CD4-positive, CD25-positive, alpha-beta regulatory T cell (primary cell): Measurements from ENCODE around the gene CD82. TPM values are rescaled to one million over a fixed set of nuclear protein-coding genes. Genes with fewer than 3 reads are reported as not detected.

ENCODE experiments used
- ATAC-seq, 2 donors: fragments of 150-1000 bp; cut with Tn5 transposase; one replicate each; pipeline ENCODE4 v1.10.0; 2021; ENCODE audit warnings: low read depth in 2 of 2, moderate number of reproducible peaks in 2 of 2, moderate library complexity in 1 of 2
- DNase-seq, 3 donors: peaks; one replicate each; pipeline versions ENCODE4 v3.0.0 to v3.0.0-alpha.2; 2012 to 2022; ENCODE audit warnings: mixed read lengths in 1 of 3
- H3K27ac ChIP-seq: one replicate; pipeline ENCODE4 v1.7.0; 2013; ENCODE audit warnings: mild to moderate bottlenecking, low read length; ENCODE audit not compliant: insufficient read depth, poor library complexity, severe bottlenecking
- H3K27me3 ChIP-seq: one replicate; pipeline ENCODE4 v1.7.0; 2013; ENCODE audit warnings: low read length; ENCODE audit not compliant: control insufficient read depth, insufficient read depth
- H3K36me3 ChIP-seq: one replicate; pipeline ENCODE4 v1.7.0; 2013; ENCODE audit warnings: mild to moderate bottlenecking, low read length, moderate library complexity; ENCODE audit not compliant: control insufficient read depth, insufficient read depth
- H3K4me1 ChIP-seq: 2 replicates; pipeline ENCODE4 v1.7.0; 2013; ENCODE audit warnings: mild to moderate bottlenecking, low read length; ENCODE audit not compliant: insufficient read depth, control insufficient read depth, poor library complexity, severe bottlenecking
- H3K4me3 ChIP-seq: one replicate; pipeline ENCODE4 v1.7.0; 2013; ENCODE audit warnings: low read depth, mild to moderate bottlenecking, low read length, moderate library complexity
- H3K9me3 ChIP-seq, 2 experiments: 1 replicate in 1 of 2; 2 replicates in 1 of 2; pipeline ENCODE4 v1.7.0; 2013; ENCODE audit warnings: low read length in 2 of 2, mild to moderate bottlenecking in 1 of 2, moderate library complexity in 1 of 2; ENCODE audit not compliant: control insufficient read depth in 2 of 2
- H3K27ac Mint-ChIP-seq, 3 donors: one replicate each; pipeline ENCODE4 v1.8.0; 2020 to 2022; ENCODE audit warnings: mild to moderate bottlenecking in 3 of 3, mixed read lengths in 3 of 3, moderate library complexity in 2 of 3
- H3K27me3 Mint-ChIP-seq: one replicate; pipeline ENCODE4 v1.8.0; 2022; ENCODE audit warnings: mild to moderate bottlenecking, mixed read lengths
- H3K36me3 Mint-ChIP-seq: one replicate; pipeline ENCODE4 v1.8.0; 2020; ENCODE audit warnings: mixed read lengths
- H3K4me1 Mint-ChIP-seq, 4 donors: one replicate each; pipeline ENCODE4 v1.8.0; 2020 to 2022; ENCODE audit warnings: mixed read lengths in 4 of 4, mild to moderate bottlenecking in 1 of 4
- H3K4me3 Mint-ChIP-seq, 4 donors: one replicate each; pipeline ENCODE4 v1.8.0; 2020 to 2022; ENCODE audit warnings: mild to moderate bottlenecking in 4 of 4, mixed read lengths in 4 of 4, moderate library complexity in 3 of 4
- H3K9me3 Mint-ChIP-seq, 7 donors: one replicate each; pipeline ENCODE4 v1.8.0; 2020 to 2022; ENCODE audit warnings: mixed read lengths in 7 of 7, mild to moderate bottlenecking in 3 of 7, moderate library complexity in 2 of 7
- polyA plus RNA-seq, 4 donors: library from polyadenylated mRNA; unstranded; fragments of 300-500 nt; fragmentation: Illumina TruSeq; gene quantifications; one replicate each; pipeline ENCODE4 v1.2.3, GENCODE V29; 2021
- total RNA-seq: library from RNA; stranded (reverse); gene quantifications from one replicate; pipeline ENCODE4 v1.2.3, GENCODE V29; 2022

Gene CD82
- total and polyA plus RNA-seq, 5 donors from 2014 or later: 81.0 to 167 (median 132) TPM

- no peaks in the 10 kb centered on the region for H3K9me3 Mint-ChIP-seq
- no peak overlapping the region for H3K4me3 ChIP-seq
- no peaks in the 10 kb centered on the region for H3K27me3 Mint-ChIP-seq
- DNase-seq: no peak
- no peak overlapping the region for H3K4me3 Mint-ChIP-seq
- peaks cover 0 to 49% (median 28%) of the 10 kb centered on the region in 4 donors for H3K4me1 Mint-ChIP-seq
- H3K4me1 ChIP-seq: peaks cover 35% of the 10 kb centered on the region
- H3K36me3 ChIP-seq: peaks cover 29% of the 10 kb centered on the region
- H3K36me3 Mint-ChIP-seq: peaks cover 13% of the 10 kb centered on the region
- no peaks in the 10 kb centered on the region for H3K27me3 ChIP-seq
- no peaks in the 10 kb centered on the region for H3K9me3 ChIP-seq
- H3K27ac Mint-ChIP-seq: peak overlapping the region in 1 of 3 donors; percentile 68
- no peak overlapping the region for H3K27ac ChIP-seq
- no peak for ATAC-seq
Observed at GRCh38 chr11:44600839-44601383, 35.4 kb downstream of the CD82 start.

GRCh38 chr11:44601471-44602370, 36.3 kb downstream of the CD82 start:
- Histone ChIP-seq H3K9me3 (no peaks in the 10 kb centered on the region), H3K4me1 (peaks cover 27% of the 10 kb centered on the region), H3K4me3 (no peak overlapping the region), H3K27me3 (no peaks in the 10 kb centered on the region), H3K36me3 (peaks cover 32% of the 10 kb centered on the region), H3K27ac (peak overlapping the region; percentile 39)
- ATAC-seq (no peak), DNase-seq (no peak)
- no peaks in the 10 kb centered on the region for H3K27me3 Mint-ChIP-seq
- H3K27ac Mint-ChIP-seq: peak overlapping the region in 2 of 3 donors; percentile 43 to 68
- H3K9me3 Mint-ChIP-seq: no peaks in the 10 kb centered on the region
- peaks cover 0 to 41% (median 21%) of the 10 kb centered on the region in 4 donors for H3K4me1 Mint-ChIP-seq
- no peak overlapping the region for H3K4me3 Mint-ChIP-seq
- peaks cover 17% of the 10 kb centered on the region for H3K36me3 Mint-ChIP-seq

GRCh38 chr11:44602891-44603310, 37.4 kb downstream of the CD82 start:
- Histone ChIP-seq H3K36me3 (peaks cover 42% of the 10 kb centered on the region), H3K27me3 (no peaks in the 10 kb centered on the region), H3K4me3 (no peak overlapping the region), H3K4me1 (peaks cover 15% of the 10 kb centered on the region), H3K9me3 (no peaks in the 10 kb centered on the region), H3K27ac (no peak overlapping the region)
- DNase-seq (no peak), ATAC-seq (no peak)
- Mint-ChIP-seq H3K9me3 (no peaks in the 10 kb centered on the region), H3K36me3 (peaks cover 27% of the 10 kb centered on the region), H3K27me3 (no peaks in the 10 kb centered on the region), H3K4me1 (peaks cover 0 to 32% (median 16%) of the 10 kb centered on the region in 4 donors), H3K4me3 (no peak overlapping the region), H3K27ac (peak overlapping the region in 1 of 3 donors; percentile 79)

GRCh38 chr11:44604171-44604581, 38.7 kb downstream of the CD82 start:
- peak overlapping the region in 2 of 3 donors; percentile 51 to 93 for H3K27ac Mint-ChIP-seq
- peaks cover 29% of the 10 kb centered on the region for H3K36me3 Mint-ChIP-seq
- peaks cover 0 to 41% (median 22%) of the 10 kb centered on the region in 4 donors for H3K4me1 Mint-ChIP-seq
- no peaks in the 10 kb centered on the region for H3K9me3 Mint-ChIP-seq
- ATAC-seq (no peak), DNase-seq (no peak)
- Histone ChIP-seq H3K27me3 (no peaks in the 10 kb centered on the region), H3K36me3 (peaks cover 42% of the 10 kb centered on the region), H3K27ac (no peak overlapping the region), H3K4me1 (peaks cover 22% of the 10 kb centered on the region), H3K9me3 (no peaks in the 10 kb centered on the region), H3K4me3 (no peak overlapping the region)
- H3K27me3 Mint-ChIP-seq: no peaks in the 10 kb centered on the region
- H3K4me3 Mint-ChIP-seq: no peak overlapping the region

GRCh38 chr11:44605068-44605708, 39.7 kb downstream of the CD82 start:
- no peak overlapping the region for H3K27ac ChIP-seq
- H3K4me3 Mint-ChIP-seq: no peak overlapping the region
- H3K27me3 Mint-ChIP-seq: no peaks in the 10 kb centered on the region
- DNase-seq: no peak
- H3K27me3 ChIP-seq: no peaks in the 10 kb centered on the region
- no peak overlapping the region for H3K4me3 ChIP-seq
- no peak for ATAC-seq
- H3K4me1 ChIP-seq: peaks cover 32% of the 10 kb centered on the region
- H3K27ac Mint-ChIP-seq: peak overlapping the region in 1 of 3 donors; percentile 41
- no peaks in the 10 kb centered on the region for H3K9me3 ChIP-seq
- H3K4me1 Mint-ChIP-seq: peaks cover 7 to 46% (median 26%) of the 10 kb centered on the region in 4 donors
- H3K36me3 Mint-ChIP-seq: peaks cover 32% of the 10 kb centered on the region
- H3K36me3 ChIP-seq: peaks cover 42% of the 10 kb centered on the region
- H3K9me3 Mint-ChIP-seq: no peaks in the 10 kb centered on the region

- Histone ChIP-seq H3K27me3 (no peaks in the 10 kb centered on the region), H3K27ac (no peak overlapping the region), H3K4me3 (no peak overlapping the region), H3K36me3 (peaks cover 42% of the 10 kb centered on the region), H3K9me3 (no peaks in the 10 kb centered on the region), H3K4me1 (peaks cover 35% of the 10 kb centered on the region)
- H3K4me1 Mint-ChIP-seq: peaks cover 7 to 47% (median 24%) of the 10 kb centered on the region in 4 donors
- no peaks in the 10 kb centered on the region for H3K27me3 Mint-ChIP-seq
- H3K36me3 Mint-ChIP-seq: peaks cover 32% of the 10 kb centered on the region
- DNase-seq (no peak), ATAC-seq (no peak)
- H3K4me3 Mint-ChIP-seq: no peak overlapping the region
- H3K27ac Mint-ChIP-seq: peak overlapping the region in 1 of 3 donors; percentile 41
- no peaks in the 10 kb centered on the region for H3K9me3 Mint-ChIP-seq
Observed at GRCh38 chr11:44605965-44606364, 40.5 kb downstream of the CD82 start.

- no peaks in the 10 kb centered on the region for H3K27me3 ChIP-seq
Observed at GRCh38 chr11:44606472-44606871, 41.0 kb downstream of the CD82 start.

More at GRCh38 chr11:44606472-44606871, 41.0 kb downstream of the CD82 start:
- no peaks in the 10 kb centered on the region for H3K9me3 ChIP-seq
- ATAC-seq: no peak
- H3K4me1 ChIP-seq: peaks cover 35% of the 10 kb centered on the region
- Mint-ChIP-seq H3K9me3 (no peaks in the 10 kb centered on the region), H3K4me1 (peaks cover 7 to 47% (median 25%) of the 10 kb centered on the region in 4 donors), H3K4me3 (no peak overlapping the region), H3K27me3 (no peaks in the 10 kb centered on the region), H3K27ac (peak overlapping the region in 1 of 3 donors; percentile 17), H3K36me3 (peaks cover 32% of the 10 kb centered on the region)
- H3K4me3 ChIP-seq: no peak overlapping the region
- H3K27ac ChIP-seq: no peak overlapping the region
- no peak for DNase-seq
- peaks cover 42% of the 10 kb centered on the region for H3K36me3 ChIP-seq
